H9 (cell line): ENCODE data around the gene COL4A1. TPM values are rescaled to one million over a fixed set of nuclear protein-coding genes. Genes with fewer than 3 reads are reported as not detected.

ENCODE experiments used
- DNase-seq: peaks from one replicate; pipeline ENCODE4 v3.0.0-alpha.2; 2017
- H2AFZ ChIP-seq: one replicate; pipeline ENCODE4 v1.6.1; 2013; ENCODE audit warnings: mild to moderate bottlenecking, low read length, control low read depth, moderate library complexity
- H2AK5ac ChIP-seq: 2 replicates; pipeline ENCODE4 v1.6.1; 2013; ENCODE audit warnings: low read length, control low read depth, mixed read lengths; ENCODE audit not compliant: insufficient read length
- H2BK120ac ChIP-seq: one replicate; pipeline ENCODE4 v1.6.1; 2013; ENCODE audit warnings: low read depth, mild to moderate bottlenecking, low read length, control low read depth, inconsistent platforms; ENCODE audit not compliant: poor library complexity, severe bottlenecking
- H2BK12ac ChIP-seq: 2 replicates; pipeline ENCODE4 v1.6.1; 2013; ENCODE audit warnings: low read length, control low read depth, mixed read lengths, low read depth; ENCODE audit not compliant: insufficient read length
- H2BK15ac ChIP-seq: 2 replicates; pipeline ENCODE4 v1.6.1; 2013; ENCODE audit warnings: low read depth, low read length, control low read depth
- H2BK20ac ChIP-seq: one replicate; pipeline ENCODE4 v1.6.1; 2013; ENCODE audit warnings: low read depth, mild to moderate bottlenecking, low read length, control low read depth, inconsistent platforms; ENCODE audit not compliant: poor library complexity, severe bottlenecking
- H2BK5ac ChIP-seq: 2 replicates; pipeline ENCODE4 v1.6.1; 2013; ENCODE audit warnings: low read length, control low read depth, mixed read lengths; ENCODE audit not compliant: insufficient read length
- H3K14ac ChIP-seq: 2 replicates; pipeline ENCODE4 v1.6.1; 2013; ENCODE audit warnings: low read length, control low read depth; ENCODE audit not compliant: insufficient read depth
- H3K18ac ChIP-seq: 2 replicates; pipeline ENCODE4 v1.6.1; 2013; ENCODE audit warnings: low read depth, mild to moderate bottlenecking, mixed read lengths, low read length, control low read depth; ENCODE audit not compliant: insufficient read length
- H3K23ac ChIP-seq: 2 replicates; pipeline ENCODE4 v1.6.1; 2013; ENCODE audit warnings: low read length, control low read depth, mixed read lengths, low read depth; ENCODE audit not compliant: insufficient read length
- H3K23me2 ChIP-seq: 2 replicates; pipeline ENCODE4 v1.6.1; 2013; ENCODE audit warnings: low read depth, mild to moderate bottlenecking, mixed read lengths, low read length, control low read depth; ENCODE audit not compliant: insufficient read length, poor library complexity, severe bottlenecking
- H3K27ac ChIP-seq: 2 replicates; pipeline ENCODE4 v1.5.1; 2013; ENCODE audit warnings: low read length, control low read depth, mixed read lengths, low read depth; ENCODE audit not compliant: insufficient read length
- H3K27me3 ChIP-seq: 2 replicates; pipeline ENCODE4 v1.6.1; 2013; ENCODE audit warnings: low read length, control low read depth, inconsistent platforms; ENCODE audit not compliant: insufficient read depth
- H3K4ac ChIP-seq: 2 replicates; pipeline ENCODE4 v1.6.1; 2013; ENCODE audit warnings: low read depth, mild to moderate bottlenecking, control low read depth, inconsistent platforms, low read length, moderate library complexity
- H3K4me1 ChIP-seq: 2 replicates; pipeline ENCODE4 v1.6.1; 2013; ENCODE audit warnings: low read length, control low read depth, inconsistent platforms; ENCODE audit not compliant: insufficient read depth
- H3K4me2 ChIP-seq: 2 replicates; pipeline ENCODE4 v1.6.1; 2013; ENCODE audit warnings: low read length, control low read depth, mixed read lengths; ENCODE audit not compliant: insufficient read length, insufficient read depth
- H3K56ac ChIP-seq: 2 replicates; pipeline ENCODE4 v1.6.1; 2013; ENCODE audit warnings: low read depth, mild to moderate bottlenecking, mixed read lengths, low read length, control low read depth; ENCODE audit not compliant: insufficient read length
- H3K79me1 ChIP-seq: 2 replicates; pipeline ENCODE4 v1.6.1; 2013; ENCODE audit warnings: low read depth, mild to moderate bottlenecking, moderate library complexity, low read length, control low read depth, inconsistent platforms; ENCODE audit not compliant: insufficient read depth, poor library complexity, severe bottlenecking
- H3K79me2 ChIP-seq: 2 replicates; pipeline ENCODE4 v1.6.1; 2013; ENCODE audit warnings: low read length, control low read depth, inconsistent platforms; ENCODE audit not compliant: insufficient read depth
- H3K9ac ChIP-seq: 2 replicates; pipeline ENCODE4 v1.6.1; 2013; ENCODE audit warnings: low read length, control low read depth, mixed read lengths; ENCODE audit not compliant: insufficient read length; ENCODE audit errors: extremely low read depth
- H3K9me3 ChIP-seq: one replicate; pipeline ENCODE4 v1.6.1; 2013; ENCODE audit warnings: low read depth, low read length, inconsistent platforms; ENCODE audit not compliant: control insufficient read depth
- H3T11ph ChIP-seq: one replicate; pipeline ENCODE4 v1.6.1; 2013; ENCODE audit warnings: mild to moderate bottlenecking, low read length, control low read depth, inconsistent platforms
- H4K20me1 ChIP-seq: one replicate; pipeline ENCODE4 v1.6.1; 2013; ENCODE audit not compliant: control insufficient read depth, insufficient read length, insufficient read depth
- H4K5ac ChIP-seq: 2 replicates; pipeline ENCODE4 v1.6.1; 2013; ENCODE audit warnings: low read depth, mild to moderate bottlenecking, mixed read lengths, low read length, control low read depth; ENCODE audit not compliant: insufficient read length
- H4K8ac ChIP-seq: replicated peaks from 2 replicates; pipeline ENCODE4 v1.6.1; 2013; ENCODE audit warnings: low read length, control low read depth, mixed read lengths, low read depth; ENCODE audit not compliant: insufficient read length
- H4K91ac ChIP-seq: 2 replicates; pipeline ENCODE4 v1.6.1; 2013; ENCODE audit warnings: low read depth, mild to moderate bottlenecking, moderate library complexity, mixed read lengths, low read length, control low read depth; ENCODE audit not compliant: insufficient read length
- H3K27ac Mint-ChIP-seq, 3 experiments: 2 replicates in 2 of 3; 3 replicates in 1 of 3; pipeline ENCODE4 v1.8.0; 2020 to 2021; ENCODE audit warnings: mixed read lengths in 3 of 3, mild to moderate bottlenecking in 1 of 3, moderate library complexity in 1 of 3
- H3K27me3 Mint-ChIP-seq: 2 replicates; pipeline ENCODE4 v1.8.0; 2021; ENCODE audit warnings: low read depth, mild to moderate bottlenecking, moderate library complexity, mixed read lengths
- H3K36me3 Mint-ChIP-seq, 3 experiments: 2 replicates in 2 of 3; 3 replicates in 1 of 3; pipeline ENCODE4 v1.8.0; 2020 to 2021; ENCODE audit warnings: low read depth in 3 of 3, mixed read lengths in 3 of 3; ENCODE audit not compliant: insufficient read depth in 1 of 3
- H3K4me1 Mint-ChIP-seq, 2 experiments: 2 replicates each; pipeline ENCODE4 v1.8.0; 2020; ENCODE audit warnings: mixed read lengths in 2 of 2
- H3K4me3 Mint-ChIP-seq, 2 experiments: 2 replicates in 1 of 2; 3 replicates in 1 of 2; pipeline ENCODE4 v1.8.0; 2020 to 2021; ENCODE audit warnings: mild to moderate bottlenecking in 2 of 2, mixed read lengths in 2 of 2, moderate library complexity in 1 of 2
- H3K9me3 Mint-ChIP-seq, 2 experiments: 2 replicates in 1 of 2; 3 replicates in 1 of 2; pipeline ENCODE4 v1.8.0; 2020; ENCODE audit warnings: mild to moderate bottlenecking in 2 of 2, mixed read lengths in 2 of 2, moderate library complexity in 1 of 2
- whole genome bisulfite sequencing: extraction: QIAGEN DNeasy Blood & Tissue Kit; methylation state at CpG from one replicate; pipeline ENCODE4 v1.1.7; 2013; ENCODE audit warnings: missing lambda C conversion rate, low lambda C conversion rate, mixed read lengths; ENCODE audit not compliant: insufficient read length; ENCODE audit errors: extremely low coverage; 5-methylcytosine and 5-hydroxymethylcytosine counted together
- total RNA-seq: library from RNA; stranded (reverse); gene quantifications from 2 replicates; pipeline ENCODE4 v1.2.1, GENCODE V29; 2021
- TF ChIP-seq, protein P1 (sequence below): fragments of 200-600 bp; sonication (generic); conservative IDR thresholded peaks from 3 replicates; pipeline ENCODE4 v1.8.0; 2021; ENCODE audit warnings: antibody characterized with exemption, mild to moderate bottlenecking

Gene COL4A1
- total RNA-seq, 1 experiment from 2014 or later = 73.1 TPM

DNA sequence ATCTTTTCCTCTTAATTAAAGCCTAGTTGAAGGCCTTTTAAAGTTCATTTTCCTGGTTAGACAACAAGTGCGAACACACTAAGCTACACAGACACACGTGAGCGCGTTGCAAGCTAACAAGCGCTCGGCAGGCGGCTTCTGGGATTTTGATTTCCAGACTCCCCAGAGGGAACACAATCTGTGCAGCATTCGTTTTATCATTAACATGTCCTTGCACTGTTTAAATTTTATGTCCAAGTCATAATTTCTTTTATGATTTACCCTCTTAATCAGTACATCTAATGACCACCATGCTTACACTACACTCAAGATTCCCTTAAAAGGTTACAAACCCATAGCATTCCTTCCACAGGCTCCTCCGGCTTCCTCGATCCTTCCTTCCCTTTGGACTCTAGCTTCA, 16.8 kb downstream of the COL4A1 start:
- H3K36me3 Mint-ChIP-seq = peaks cover 0 to 3% (median 0%) of the 10 kb centered on the region in 3 experiments; a peak in 5 of 7 replicates
- H3K79me2 ChIP-seq = no peaks in the 10 kb centered on the region; the same call in 1 of the 2 replicates
- H3K4me3 Mint-ChIP-seq = no peak overlapping the region

More for the DNA sequence above, 16.8 kb downstream of the COL4A1 start:
- Histone ChIP-seq H4K8ac (no peak overlapping the region), H2BK20ac (no peak overlapping the region), H3T11ph (no peak overlapping the region), H3K23ac (no peak overlapping the region), H3K4me1 (no peaks in the 10 kb centered on the region), H3K23me2 (no peaks in the 10 kb centered on the region), H4K20me1 (no peaks in the 10 kb centered on the region), H2BK15ac (no peak overlapping the region), H3K27ac (no peak overlapping the region), H2BK12ac (no peak overlapping the region), H4K5ac (no peak overlapping the region), H2AFZ (no peak overlapping the region), H2AK5ac (no peak overlapping the region), H3K27me3 (no peaks in the 10 kb centered on the region), H3K9me3 (no peaks in the 10 kb centered on the region), H3K56ac (no peak overlapping the region), H3K14ac (no peak overlapping the region), H3K4ac (no peak overlapping the region), H3K79me1 (no peaks in the 10 kb centered on the region), H4K91ac (no peak overlapping the region), H2BK120ac (no peak overlapping the region), H2BK5ac (no peak overlapping the region), H3K4me2 (no peak overlapping the region), H3K9ac (no peak overlapping the region), H3K18ac (no peak overlapping the region)
- H3K27ac Mint-ChIP-seq = no peak overlapping the region
- H3K4me1 Mint-ChIP-seq = peaks cover 3% of the 10 kb centered on the region in 2 experiments; a peak in 2 of 4 replicates
- no peaks in the 10 kb centered on the region; the same call in 1 of the 2 replicates for H3K27me3 Mint-ChIP-seq
- H3K9me3 Mint-ChIP-seq = no peaks in the 10 kb centered on the region
- WGBS = no CpG with 5 or more reads among the region's 10 CpGs
- DNase-seq = no peak
- TF ChIP-seq, protein P1, sequence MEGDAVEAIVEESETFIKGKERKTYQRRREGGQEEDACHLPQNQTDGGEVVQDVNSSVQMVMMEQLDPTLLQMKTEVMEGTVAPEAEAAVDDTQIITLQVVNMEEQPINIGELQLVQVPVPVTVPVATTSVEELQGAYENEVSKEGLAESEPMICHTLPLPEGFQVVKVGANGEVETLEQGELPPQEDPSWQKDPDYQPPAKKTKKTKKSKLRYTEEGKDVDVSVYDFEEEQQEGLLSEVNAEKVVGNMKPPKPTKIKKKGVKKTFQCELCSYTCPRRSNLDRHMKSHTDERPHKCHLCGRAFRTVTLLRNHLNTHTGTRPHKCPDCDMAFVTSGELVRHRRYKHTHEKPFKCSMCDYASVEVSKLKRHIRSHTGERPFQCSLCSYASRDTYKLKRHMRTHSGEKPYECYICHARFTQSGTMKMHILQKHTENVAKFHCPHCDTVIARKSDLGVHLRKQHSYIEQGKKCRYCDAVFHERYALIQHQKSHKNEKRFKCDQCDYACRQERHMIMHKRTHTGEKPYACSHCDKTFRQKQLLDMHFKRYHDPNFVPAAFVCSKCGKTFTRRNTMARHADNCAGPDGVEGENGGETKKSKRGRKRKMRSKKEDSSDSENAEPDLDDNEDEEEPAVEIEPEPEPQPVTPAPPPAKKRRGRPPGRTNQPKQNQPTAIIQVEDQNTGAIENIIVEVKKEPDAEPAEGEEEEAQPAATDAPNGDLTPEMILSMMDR = no peak
